Lung (tissue), 12 donors: Measurements from ENCODE around the gene R3HDML. TPM values are rescaled to one million over a fixed set of nuclear protein-coding genes. Genes with fewer than 3 reads are reported as not detected.

Source experiments
- ATAC-seq: fragments of 200-7000 bp; cut with Tn5 transposase; one replicate; pipeline ENCODE4 v1.9.1; 2020; ENCODE audit warnings: moderate number of reproducible peaks; ENCODE audit not compliant: insufficient read depth, low FRiP score
- DNase-seq, 3 donors: peaks; one replicate each; pipeline ENCODE4 v3.0.0-alpha.2; 2013 to 2017
- H3K27ac ChIP-seq, 2 donors: one replicate each; pipeline ENCODE4 v1.5.1; 2013; ENCODE audit warnings: mild to moderate bottlenecking in 2 of 2, moderate library complexity in 2 of 2, control low read depth in 1 of 2, inconsistent platforms in 1 of 2, low read depth in 1 of 2, low read length in 1 of 2
- H3K27me3 ChIP-seq, 3 donors: one replicate each; pipeline ENCODE4 v1.5.1; 2013; ENCODE audit warnings: low read length in 2 of 3; ENCODE audit not compliant: control insufficient read depth in 3 of 3, insufficient read depth in 3 of 3
- H3K36me3 ChIP-seq, 4 donors: one replicate each; pipeline ENCODE4 v1.5.1; 2013; ENCODE audit warnings: low read length in 4 of 4, mild to moderate bottlenecking in 1 of 4, moderate library complexity in 1 of 4; ENCODE audit not compliant: control insufficient read depth in 4 of 4, insufficient read depth in 4 of 4
- H3K4me1 ChIP-seq, 5 donors: one replicate each; pipeline ENCODE4 v1.5.1; 2013; ENCODE audit warnings: low read length in 5 of 5, mild to moderate bottlenecking in 2 of 5, moderate library complexity in 1 of 5; ENCODE audit not compliant: control insufficient read depth in 5 of 5, insufficient read depth in 5 of 5
- H3K4me3 ChIP-seq: one replicate; pipeline ENCODE4 v1.5.1; 2013; ENCODE audit warnings: mild to moderate bottlenecking, control low read depth, moderate library complexity
- H3K9ac ChIP-seq, 2 donors: one replicate each; pipeline ENCODE4 v1.5.1; 2013; ENCODE audit warnings: low read length in 2 of 2, control low read depth in 1 of 2; ENCODE audit not compliant: insufficient read depth in 1 of 2
- H3K9me3 ChIP-seq, 4 donors: one replicate each; pipeline ENCODE4 v1.5.1; 2013; ENCODE audit warnings: low read length in 3 of 4, mild to moderate bottlenecking in 1 of 4, moderate library complexity in 1 of 4; ENCODE audit not compliant: control insufficient read depth in 4 of 4, insufficient read depth in 3 of 4
- CTCF ChIP-seq: IDR thresholded peaks from 2 replicates; pipeline ENCODE4 v1.5.1; 2012; ENCODE audit warnings: mild to moderate bottlenecking; ENCODE audit errors: control extremely low read depth, extremely low read depth
- WGBS, 2 donors: extraction: QIAGEN DNeasy Blood & Tissue Kit; methylation state at CpG; one replicate each; pipeline ENCODE4 v1.1.7; 2013; 5-methylcytosine and 5-hydroxymethylcytosine counted together
- polyA plus RNA-seq, 2 donors: library from polyadenylated mRNA; stranded (reverse); fragments of 200-250 nt; gene quantifications; one replicate each; pipeline ENCODE4 v1.2.1, GENCODE V29; 2013
- total RNA-seq, 2 donors: library from RNA; depleted of rRNA in 1 of 2; stranded (reverse); fragments of >200 nt in 1 of 2; gene quantifications; one replicate each; pipeline ENCODE4 v1.2.1, GENCODE V29; 2014 to 2021
- donor health status: control.
- donor health status: control.
- donor health status: Bipolar disorder and iron deficiency.
- donor health status: healthy.
- donor health status: DM: yes; HTN: yes; CAD: no.

The R3HDML gene
- total and polyA plus RNA-seq, 4 donors = not detected

GRCh38 chr20:44334306-44334705, 2.5 kb upstream of the R3HDML start:
- DNase-seq = peak in 1 of 3 donors; percentile 25
- no peak for TF ChIP-seq CTCF
- Histone ChIP-seq H3K27ac (no peak overlapping the region), H3K27me3 (peaks cover 0 to 2% (median 0%) of the 10 kb centered on the region in 3 donors), H3K9ac (no peak overlapping the region), H3K4me3 (no peak overlapping the region), H3K9me3 (no peaks in the 10 kb centered on the region), H3K4me1 (peaks cover 0 to 9% (median 0%) of the 10 kb centered on the region in 5 donors), H3K36me3 (no peaks in the 10 kb centered on the region)
- no peak for ATAC-seq
- WGBS, 2 donors = 39 to 59% methylated on average over 8 of the region's 8 CpGs

GRCh38 chr20:44334709-44335108, 2.1 kb upstream of the R3HDML start:
- no peak for TF ChIP-seq CTCF
- ATAC-seq = no peak
- WGBS, 2 donors = 78 to 87% methylated on average over 4 of the region's 4 CpGs
- no peaks in the 10 kb centered on the region for H3K36me3 ChIP-seq
- no peaks in the 10 kb centered on the region for H3K9me3 ChIP-seq
- peaks cover 0 to 2% (median 0%) of the 10 kb centered on the region in 3 donors for H3K27me3 ChIP-seq
- DNase-seq = no peak
- H3K27ac ChIP-seq = no peak overlapping the region
- H3K9ac ChIP-seq = no peak overlapping the region
- H3K4me1 ChIP-seq = peaks cover 0 to 8% (median 0%) of the 10 kb centered on the region in 5 donors
- no peak overlapping the region for H3K4me3 ChIP-seq

GRCh38 chr20:44335675-44336074, 1.2 kb upstream of the R3HDML start:
- Histone ChIP-seq H3K27me3 (peaks cover 0 to 2% (median 0%) of the 10 kb centered on the region in 3 donors), H3K4me3 (no peak overlapping the region), H3K9ac (no peak overlapping the region), H3K9me3 (no peaks in the 10 kb centered on the region), H3K36me3 (no peaks in the 10 kb centered on the region), H3K27ac (no peak overlapping the region), H3K4me1 (peaks cover 0 to 5% (median 0%) of the 10 kb centered on the region in 5 donors)
- DNase-seq (no peak), ATAC-seq (no peak)
- TF ChIP-seq CTCF = no peak
- whole genome bisulfite sequencing, 2 donors = 87 to 89% methylated on average over 2 of the region's 2 CpGs

GRCh38 chr20:44336086-44336485, 757 bp upstream of the R3HDML start:
- Histone ChIP-seq H3K9ac (no peak overlapping the region), H3K27ac (no peak overlapping the region), H3K4me3 (no peak overlapping the region), H3K4me1 (peaks cover 0 to 5% (median 0%) of the 10 kb centered on the region in 5 donors), H3K9me3 (no peaks in the 10 kb centered on the region), H3K27me3 (peaks cover 0 to 2% (median 0%) of the 10 kb centered on the region in 3 donors), H3K36me3 (no peaks in the 10 kb centered on the region)
- TF ChIP-seq CTCF = no peak
- ATAC-seq = no peak
- 34 to 43% methylated on average over 14 to 15 of the region's 15 CpGs for WGBS, 2 donors
- DNase-seq = no peak
